B cell (primary cell): ENCODE results near the gene MAPK10.

Source experiments
- EZH2 ChIP-seq: IDR thresholded peaks from 2 replicates; pipeline ENCODE4 v1.6.1; 2012; ENCODE audit warnings: borderline replicate concordance, low read depth, mild to moderate bottlenecking, moderate library complexity, low read length; ENCODE audit not compliant: insufficient read depth, poor library complexity, severe bottlenecking
- TF ChIP-seq, protein P1 (sequence below): fragments of 200-600 bp; IDR thresholded peaks from one replicate; pipeline ENCODE4 v1.8.0; 2022; ENCODE audit warnings: antibody characterized with exemption, mild to moderate bottlenecking

DNA sequence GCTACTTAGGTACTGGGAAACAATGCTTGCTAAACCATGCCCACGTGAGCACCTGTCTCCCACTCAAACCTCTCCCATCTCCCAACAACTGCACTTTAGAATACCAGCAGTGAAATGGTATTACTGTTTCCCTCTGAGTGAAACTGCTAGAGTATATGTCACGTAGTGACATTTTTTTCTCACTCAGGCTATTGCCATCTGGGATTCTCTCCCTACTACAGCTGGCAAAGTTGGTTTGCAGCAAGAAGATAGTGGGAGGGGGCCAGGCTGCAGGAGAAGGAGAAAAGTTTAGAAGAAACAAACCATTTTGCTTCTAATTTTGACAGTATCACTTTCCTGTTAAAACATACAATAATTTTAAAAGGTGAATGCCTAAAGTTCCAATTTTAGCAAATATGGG, 358.3 kb downstream of the MAPK10 start:
- TF ChIP-seq, protein P1, sequence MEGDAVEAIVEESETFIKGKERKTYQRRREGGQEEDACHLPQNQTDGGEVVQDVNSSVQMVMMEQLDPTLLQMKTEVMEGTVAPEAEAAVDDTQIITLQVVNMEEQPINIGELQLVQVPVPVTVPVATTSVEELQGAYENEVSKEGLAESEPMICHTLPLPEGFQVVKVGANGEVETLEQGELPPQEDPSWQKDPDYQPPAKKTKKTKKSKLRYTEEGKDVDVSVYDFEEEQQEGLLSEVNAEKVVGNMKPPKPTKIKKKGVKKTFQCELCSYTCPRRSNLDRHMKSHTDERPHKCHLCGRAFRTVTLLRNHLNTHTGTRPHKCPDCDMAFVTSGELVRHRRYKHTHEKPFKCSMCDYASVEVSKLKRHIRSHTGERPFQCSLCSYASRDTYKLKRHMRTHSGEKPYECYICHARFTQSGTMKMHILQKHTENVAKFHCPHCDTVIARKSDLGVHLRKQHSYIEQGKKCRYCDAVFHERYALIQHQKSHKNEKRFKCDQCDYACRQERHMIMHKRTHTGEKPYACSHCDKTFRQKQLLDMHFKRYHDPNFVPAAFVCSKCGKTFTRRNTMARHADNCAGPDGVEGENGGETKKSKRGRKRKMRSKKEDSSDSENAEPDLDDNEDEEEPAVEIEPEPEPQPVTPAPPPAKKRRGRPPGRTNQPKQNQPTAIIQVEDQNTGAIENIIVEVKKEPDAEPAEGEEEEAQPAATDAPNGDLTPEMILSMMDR = no peak
- no peak for TF ChIP-seq EZH2
